Parathyroid adenoma (tissue), 2 donors: Measurements from ENCODE around the gene BCL11B.

ENCODE experiments used
- H2AFZ ChIP-seq: fragments of 300-600 bp; sonication (generic); one replicate; pipeline ENCODE4 v1.7.0; 2017; ENCODE audit warnings: antibody characterized with exemption, mild to moderate bottlenecking
- H3K27ac ChIP-seq: fragments of 300-600 bp; sonication (generic); one replicate; pipeline ENCODE4 v1.7.0; 2017
- H3K27me3 ChIP-seq: fragments of 300-600 bp; sonication (generic); one replicate; pipeline ENCODE4 v1.7.0; 2017; ENCODE audit warnings: low read length; ENCODE audit not compliant: control insufficient read depth, insufficient read depth
- H3K36me3 ChIP-seq: fragments of 300-600 bp; sonication (generic); one replicate; pipeline ENCODE4 v1.7.0; 2017; ENCODE audit warnings: low read length; ENCODE audit not compliant: control insufficient read depth, insufficient read depth
- H3K4me1 ChIP-seq: fragments of 300-600 bp; sonication (generic); one replicate; pipeline ENCODE4 v1.7.0; 2017; ENCODE audit warnings: control low read depth
- H3K4me2 ChIP-seq: fragments of 300-600 bp; sonication (generic); one replicate; pipeline ENCODE4 v1.7.0; 2017; ENCODE audit warnings: low read length
- H3K4me3 ChIP-seq: fragments of 300-600 bp; sonication (generic); one replicate; pipeline ENCODE4 v1.7.0; 2017; ENCODE audit warnings: low read depth, low read length
- H3K79me2 ChIP-seq: fragments of 300-600 bp; sonication (generic); one replicate; pipeline ENCODE4 v1.7.0; 2017; ENCODE audit warnings: control low read depth
- H3K9ac ChIP-seq: fragments of 300-600 bp; sonication (generic); one replicate; pipeline ENCODE4 v1.7.0; 2017; ENCODE audit warnings: mild to moderate bottlenecking
- H3K9me3 ChIP-seq: fragments of 300-600 bp; sonication (generic); one replicate; pipeline ENCODE4 v1.7.0; 2017; ENCODE audit warnings: low read length; ENCODE audit not compliant: control insufficient read depth
- CTCF ChIP-seq: fragments of 300-600 bp; sonication (generic); IDR thresholded peaks from one replicate; pipeline ENCODE4 v1.7.0; 2017; ENCODE audit warnings: antibody characterized with exemption, mild to moderate bottlenecking
- donor health status: primary hyperparathyroidism.

BCL11B gene

GRCh38 chr14:99122521-99123125 is 149.4 kb downstream of the BCL11B start:
- H2AFZ ChIP-seq: no peak overlapping the region
- H3K4me2 ChIP-seq: no peak overlapping the region
- H3K9ac ChIP-seq: no peak overlapping the region
- H3K27me3 ChIP-seq: no peaks in the 10 kb centered on the region
- no peak for TF ChIP-seq CTCF
- H3K27ac ChIP-seq: no peak overlapping the region
- no peak overlapping the region for H3K4me3 ChIP-seq
- no peaks in the 10 kb centered on the region for H3K4me1 ChIP-seq
- H3K9me3 ChIP-seq: no peaks in the 10 kb centered on the region
- no peaks in the 10 kb centered on the region for H3K36me3 ChIP-seq
- no peaks in the 10 kb centered on the region for H3K79me2 ChIP-seq

GRCh38 chr14:99121319-99121875 is 150.6 kb downstream of the BCL11B start:
- TF ChIP-seq CTCF: no peak
- H3K4me1 ChIP-seq: no peaks in the 10 kb centered on the region
- H3K36me3 ChIP-seq: no peaks in the 10 kb centered on the region
- H3K4me2 ChIP-seq: no peak overlapping the region
- H3K9ac ChIP-seq: no peak overlapping the region
- H3K27ac ChIP-seq: no peak overlapping the region
- no peaks in the 10 kb centered on the region for H3K79me2 ChIP-seq
- no peak overlapping the region for H3K4me3 ChIP-seq
- no peaks in the 10 kb centered on the region for H3K27me3 ChIP-seq
- H2AFZ ChIP-seq: no peak overlapping the region
- no peaks in the 10 kb centered on the region for H3K9me3 ChIP-seq

DNA sequence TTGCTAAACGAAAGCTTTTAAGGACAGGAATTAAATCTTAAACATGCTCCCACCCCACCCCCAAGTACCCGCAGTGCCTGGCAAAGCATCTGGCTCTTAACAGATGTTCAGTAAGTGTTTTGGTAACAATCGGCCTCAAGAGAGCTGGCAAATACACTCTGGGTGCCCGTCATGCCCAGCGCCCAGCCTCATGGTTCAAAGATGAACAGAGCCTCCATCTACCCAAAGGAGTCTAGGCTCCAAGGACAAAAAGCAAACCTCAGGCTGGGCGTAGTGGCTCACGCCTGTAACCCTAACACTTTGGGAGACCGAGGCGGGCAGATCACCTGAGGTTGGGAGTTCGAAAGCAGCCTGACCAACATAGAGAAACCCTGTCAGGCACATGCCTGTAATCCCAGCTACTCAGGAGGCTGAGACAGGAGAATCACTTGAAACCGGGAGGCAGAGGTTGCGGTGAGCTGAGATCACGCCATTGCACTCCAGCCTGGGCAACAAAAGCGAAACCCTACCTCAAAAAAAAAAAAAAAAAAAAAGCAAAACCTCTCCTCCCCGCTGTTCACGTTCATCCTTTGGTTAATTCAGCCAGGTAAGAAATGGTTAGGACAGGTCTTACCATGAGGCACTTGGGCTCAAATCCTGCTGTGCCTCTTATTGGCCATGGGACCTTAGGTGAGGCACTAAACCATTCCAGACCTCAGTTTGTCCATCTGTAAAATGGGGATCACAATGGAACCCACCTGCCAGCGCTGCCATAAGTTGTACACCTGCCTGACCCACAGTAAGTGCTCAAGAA is 151.3 kb downstream of the BCL11B start:
- Histone ChIP-seq H3K9me3 (no peaks in the 10 kb centered on the region), H3K27ac (no peak overlapping the region), H3K4me2 (no peak overlapping the region), H3K4me1 (no peaks in the 10 kb centered on the region), H3K4me3 (no peak overlapping the region), H3K79me2 (no peaks in the 10 kb centered on the region), H3K27me3 (no peaks in the 10 kb centered on the region), H2AFZ (no peak overlapping the region), H3K36me3 (no peaks in the 10 kb centered on the region), H3K9ac (no peak overlapping the region)
- TF ChIP-seq CTCF: no peak

- no peak for TF ChIP-seq CTCF
- Histone ChIP-seq H3K27me3 (no peaks in the 10 kb centered on the region), H3K9me3 (no peaks in the 10 kb centered on the region), H3K4me2 (no peak overlapping the region), H3K27ac (no peak overlapping the region), H3K79me2 (no peaks in the 10 kb centered on the region), H3K36me3 (no peaks in the 10 kb centered on the region), H2AFZ (no peak overlapping the region), H3K9ac (no peak overlapping the region), H3K4me3 (no peak overlapping the region), H3K4me1 (no peaks in the 10 kb centered on the region)
These were observed 152.2 kb downstream of the BCL11B start for GRCh38 chr14:99119554-99120525.
